Measurements from ENCODE around the gene GDNF. TPM values are rescaled to one million over a fixed set of nuclear protein-coding genes. Genes with fewer than 3 reads are reported as not detected.
"Not testable (repeated sequence)": the region's sequence is repeated elsewhere in the genome, so short reads cannot be mapped to it uniquely, and the experiment has no call there.

GDNF gene
- polyA plus RNA-seq, 4 donors, result 14.2 to 103 (median 17.6) TPM

DNA sequence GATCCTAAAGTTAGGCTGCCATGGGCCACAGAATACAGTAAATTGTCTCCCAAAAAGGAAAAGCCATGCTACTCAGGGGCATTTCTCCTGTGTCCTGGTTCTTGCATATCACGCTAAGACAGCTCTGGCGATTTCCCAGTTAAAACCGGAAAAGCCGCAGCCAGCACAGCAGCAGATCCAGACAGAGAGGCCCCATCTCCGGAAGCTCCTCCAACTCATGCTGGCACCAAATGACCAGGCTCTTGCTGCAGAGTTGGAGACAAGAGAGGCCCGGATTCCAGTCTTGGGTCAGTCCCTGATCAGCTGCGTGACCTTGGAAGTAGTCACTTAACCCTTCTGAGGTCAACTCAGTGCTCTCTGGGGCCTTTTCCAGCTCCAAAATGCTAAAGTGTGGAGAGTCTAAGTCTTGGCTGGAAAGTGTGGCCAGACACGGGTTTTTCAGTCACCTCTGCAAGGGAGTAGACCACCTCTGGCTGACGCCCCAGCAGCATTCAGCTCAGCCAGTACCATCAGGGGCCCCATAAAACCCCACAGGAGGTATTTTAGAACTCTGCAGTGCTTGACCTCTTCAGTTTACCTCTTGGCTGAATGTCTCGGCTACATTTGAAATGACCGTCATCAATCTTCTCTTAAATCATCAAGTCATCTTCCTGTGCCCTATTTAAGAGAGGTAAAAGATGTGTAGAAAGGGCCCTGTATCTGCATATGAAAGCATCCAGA lies 16.2 kb downstream of the GDNF start:
- no peak for DNase-seq (ENCODE audit: low read depth in 4 of 4, low spot score in 3 of 4)

DNA sequence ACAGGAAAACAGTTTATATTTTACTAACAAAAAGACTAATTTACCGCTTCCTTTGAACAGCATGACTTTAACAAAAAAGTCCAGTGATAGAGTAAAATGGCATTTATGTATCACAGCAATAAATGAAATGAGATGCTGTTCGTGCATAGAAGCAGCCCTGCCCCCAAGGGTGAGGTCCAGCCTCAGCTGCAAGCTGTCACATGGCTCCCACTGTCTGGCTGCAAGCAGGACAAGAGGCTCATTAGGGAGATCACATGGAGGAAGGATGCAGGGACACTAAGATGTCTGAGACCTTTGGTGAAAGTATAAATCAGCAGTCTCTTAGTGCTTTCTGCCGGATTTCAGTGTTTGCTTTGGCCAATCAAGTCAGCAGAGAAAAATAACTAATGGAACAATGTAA lies 23.0 kb downstream of the GDNF start:
- DNase-seq (ENCODE audit: low read depth in 4 of 4, low spot score in 3 of 4), result no peak

DNA sequence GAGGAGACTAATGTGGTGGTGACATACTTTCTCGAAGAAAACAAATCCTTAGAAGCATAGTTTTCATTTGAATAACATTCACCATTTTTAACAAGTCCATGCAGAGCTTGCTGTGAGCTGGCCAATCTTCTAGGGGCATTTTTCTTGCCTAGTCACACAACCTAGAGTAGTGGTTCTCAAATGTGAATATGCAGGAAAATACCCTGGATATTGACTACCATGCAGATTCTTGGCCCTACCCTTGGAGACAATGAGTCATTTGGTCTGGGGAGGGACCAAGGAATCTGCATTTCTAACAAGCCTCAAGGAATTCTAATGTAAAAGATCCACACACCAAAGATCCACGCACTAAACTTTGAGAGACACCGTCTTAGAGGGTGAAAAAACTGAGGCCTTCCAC lies 23.5 kb downstream of the GDNF start:
- DNase-seq (ENCODE audit: low read depth in 4 of 4, low spot score in 3 of 4), result no peak

DNA sequence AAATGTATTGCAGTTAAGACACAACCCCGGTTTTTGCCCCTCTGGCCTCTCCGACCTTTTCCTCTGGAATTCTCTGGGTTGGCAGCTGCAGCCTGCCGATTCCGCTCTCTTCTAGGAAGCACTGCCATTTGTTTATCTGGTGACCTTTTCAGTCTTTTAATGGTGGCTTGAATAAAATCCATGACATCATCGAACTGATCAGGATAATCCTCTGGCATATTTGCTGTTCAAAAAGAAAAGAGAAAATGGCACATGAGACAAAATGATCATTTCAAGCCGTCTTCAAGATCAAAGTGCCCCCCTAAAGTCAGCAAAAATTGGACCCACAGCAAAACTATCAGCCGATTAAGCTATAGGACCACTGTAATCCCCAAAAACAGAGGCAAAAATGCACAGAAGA lies 23.9 kb downstream of the GDNF start:
- DNase-seq (ENCODE audit: low read depth in 4 of 4, low spot score in 3 of 4), result no peak

DNA sequence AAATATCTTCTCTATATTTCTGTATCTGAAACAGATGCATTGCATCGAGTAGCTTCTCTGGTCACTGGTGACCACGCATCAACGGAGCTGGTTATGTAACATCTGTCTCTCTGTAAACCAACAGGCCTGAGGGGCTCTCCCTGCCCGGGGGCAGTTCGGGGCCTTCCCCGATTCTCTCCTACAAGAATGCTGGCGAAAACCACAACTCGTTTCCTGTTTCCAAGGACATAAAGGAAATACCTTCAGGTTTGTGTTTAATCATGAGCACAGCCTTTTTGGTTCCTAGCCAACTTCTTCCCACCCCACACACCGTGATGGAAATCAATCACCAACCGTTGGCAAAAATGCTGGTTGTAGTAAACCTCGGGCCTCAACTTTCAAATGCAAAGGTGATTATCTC lies 25.1 kb downstream of the GDNF start:
- no peak for DNase-seq (ENCODE audit: low read depth in 4 of 4, low spot score in 3 of 4)

- no peak for DNase-seq (ENCODE audit: low read depth in 4 of 4, low spot score in 3 of 4)
Observed at GRCh38 chr5:37812365-37812764, 27.5 kb downstream of the GDNF start.

DNA sequence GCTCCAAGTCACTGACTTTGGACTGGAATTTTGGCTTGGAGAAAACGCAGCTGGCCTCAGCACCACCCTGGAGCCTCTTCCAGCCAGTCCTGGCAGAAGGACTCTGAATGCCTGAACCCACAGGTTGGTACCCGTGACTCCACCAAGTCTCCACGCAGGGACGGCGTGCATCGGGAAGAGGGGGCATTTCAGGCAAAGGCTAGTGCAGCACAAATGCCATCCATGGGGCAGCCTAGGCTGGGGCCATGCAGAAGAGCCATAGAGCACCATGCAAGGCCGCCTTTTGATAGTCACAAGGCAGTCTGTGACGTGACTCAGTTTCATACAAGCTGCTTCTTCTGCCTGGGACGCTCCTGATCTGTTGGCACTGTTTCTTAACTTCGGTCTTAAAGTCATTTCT lies 28.0 kb downstream of the GDNF start:
- DNase-seq (ENCODE audit: low read depth in 4 of 4, low spot score in 3 of 4), result no peak

GRCh38 chr5:37810311-37810710 lies 29.5 kb downstream of the GDNF start:
- DNase-seq (ENCODE audit: low read depth in 4 of 4, low spot score in 3 of 4), result no peak

DNA sequence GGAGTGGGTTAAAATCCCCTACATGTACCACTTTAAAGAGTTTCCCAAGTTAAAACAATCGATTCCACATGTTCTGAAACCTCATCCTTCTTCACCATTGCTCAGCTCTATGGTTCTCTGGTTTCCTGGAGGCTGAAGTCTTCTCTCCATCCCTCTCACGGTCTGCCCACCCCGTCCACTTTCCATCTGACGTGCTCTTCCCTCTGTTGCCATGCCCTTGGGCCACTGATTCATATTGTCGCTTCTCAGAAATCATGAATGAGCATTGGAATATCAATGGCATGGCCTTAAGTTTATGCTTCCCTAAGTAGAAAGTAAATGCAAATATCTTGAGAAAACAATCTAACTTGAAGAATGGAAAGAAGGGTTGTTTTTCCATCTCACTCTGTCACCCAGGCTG lies 30.9 kb downstream of the GDNF start:
- DNase-seq (ENCODE audit: low read depth in 4 of 4, low spot score in 3 of 4), result no peak

GRCh38 chr5:37807621-37808301 lies 32.1 kb downstream of the GDNF start:
- DNase-seq (ENCODE audit: low read depth in 4 of 4, low spot score in 3 of 4), result no peak

GRCh38 chr5:37807015-37807414 lies 32.8 kb downstream of the GDNF start:
- no peak for DNase-seq (ENCODE audit: low read depth in 4 of 4, low spot score in 3 of 4)

DNA sequence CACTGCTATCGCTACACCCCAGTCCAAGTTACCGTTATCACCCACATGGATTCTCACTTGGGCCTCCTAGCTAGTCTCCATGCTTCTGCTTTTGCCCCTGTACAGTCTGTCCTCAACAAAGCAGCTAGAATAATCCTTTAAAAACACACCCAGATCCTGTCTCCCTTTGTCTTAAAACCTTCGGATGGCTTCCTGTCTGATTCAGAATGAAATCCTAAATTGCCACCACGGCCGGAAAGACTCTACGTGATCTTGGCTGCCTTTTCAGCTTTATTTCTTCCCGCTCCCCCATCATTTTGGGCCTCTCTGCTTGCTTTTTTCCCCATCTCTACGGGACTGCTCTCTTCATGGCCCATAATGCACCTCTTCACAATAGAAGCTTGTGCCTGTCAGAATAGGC lies 33.4 kb downstream of the GDNF start:
- no peak for DNase-seq (ENCODE audit: low read depth in 4 of 4, low spot score in 3 of 4)

DNA sequence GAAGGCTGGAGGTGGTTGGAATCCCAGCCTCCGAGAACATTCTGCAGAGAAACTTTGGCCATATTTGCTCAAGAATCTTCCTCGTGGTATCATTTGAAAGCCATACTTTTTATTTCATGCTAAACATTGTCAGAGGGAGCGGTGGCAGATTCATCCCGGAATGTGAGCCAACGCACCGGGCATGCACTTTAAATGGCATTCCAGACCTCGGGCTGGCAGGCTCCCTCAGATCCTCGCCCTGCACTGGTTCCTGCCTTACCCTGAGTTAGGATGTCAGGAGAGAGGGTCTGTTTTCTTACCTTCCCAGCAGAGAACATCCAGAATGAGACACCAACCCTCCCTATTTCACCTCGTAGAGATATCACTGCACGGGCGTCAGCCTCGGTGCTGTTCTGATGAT lies 33.8 kb downstream of the GDNF start:
- DNase-seq (ENCODE audit: low read depth in 4 of 4, low spot score in 3 of 4), result no peak

DNA sequence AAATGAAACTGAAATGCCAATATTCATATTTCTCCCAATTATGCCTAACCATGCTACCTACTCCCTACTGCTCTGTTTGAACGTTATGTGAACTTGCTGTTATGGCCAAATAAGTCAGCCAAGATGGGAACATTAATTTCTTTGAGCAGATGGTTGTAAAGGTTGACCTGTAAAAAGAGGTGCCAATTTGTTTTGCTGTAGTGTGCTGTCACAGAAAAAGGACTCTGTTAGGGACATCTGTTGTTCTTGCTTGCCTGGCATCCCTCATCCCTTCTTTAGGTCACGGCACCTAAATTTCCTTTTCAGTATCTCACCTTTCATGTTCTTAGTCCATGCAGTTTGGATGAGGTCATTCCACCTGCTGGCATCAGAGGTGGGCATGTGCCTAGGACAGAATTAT lies 35.4 kb downstream of the GDNF start:
- no peak for DNase-seq (ENCODE audit: low read depth in 4 of 4, low spot score in 3 of 4)

- DNase-seq (ENCODE audit: low read depth in 4 of 4, low spot score in 3 of 4), result no peak
Observed at GRCh38 chr5:37803487-37803886, 36.4 kb downstream of the GDNF start.

- DNase-seq (ENCODE audit: low read depth in 4 of 4, low spot score in 3 of 4), result no peak
Observed at GRCh38 chr5:37801521-37801920, 38.3 kb downstream of the GDNF start.

DNA sequence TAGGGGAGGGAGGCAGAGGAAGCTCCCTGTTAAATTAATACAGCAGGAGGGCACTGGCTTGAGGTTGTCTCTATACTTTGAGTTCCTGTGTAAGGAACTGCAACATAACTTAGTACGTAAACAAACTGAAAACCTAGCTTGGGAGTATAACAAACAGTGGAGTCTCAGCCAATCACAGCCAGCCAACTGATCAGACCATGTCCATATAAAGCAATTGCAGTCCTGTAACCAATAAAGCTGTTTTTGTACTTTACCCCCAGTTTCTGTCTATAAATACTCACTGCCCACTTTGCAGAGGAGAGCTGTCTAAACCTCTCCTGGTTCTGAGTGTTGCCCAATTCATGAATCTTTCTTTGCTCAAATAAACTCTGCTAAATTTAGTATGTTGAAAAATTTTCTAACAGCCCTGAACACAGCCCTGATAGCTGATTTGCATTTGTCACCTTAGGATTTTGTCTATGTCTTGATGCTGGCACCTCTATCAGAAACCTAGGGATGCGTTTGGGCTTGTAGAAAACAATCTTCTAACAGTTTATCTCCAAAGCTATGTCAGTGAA lies 39.9 kb downstream of the GDNF start:
- no peak for DNase-seq (ENCODE audit: low read depth in 4 of 4, low spot score in 3 of 4)

DNA sequence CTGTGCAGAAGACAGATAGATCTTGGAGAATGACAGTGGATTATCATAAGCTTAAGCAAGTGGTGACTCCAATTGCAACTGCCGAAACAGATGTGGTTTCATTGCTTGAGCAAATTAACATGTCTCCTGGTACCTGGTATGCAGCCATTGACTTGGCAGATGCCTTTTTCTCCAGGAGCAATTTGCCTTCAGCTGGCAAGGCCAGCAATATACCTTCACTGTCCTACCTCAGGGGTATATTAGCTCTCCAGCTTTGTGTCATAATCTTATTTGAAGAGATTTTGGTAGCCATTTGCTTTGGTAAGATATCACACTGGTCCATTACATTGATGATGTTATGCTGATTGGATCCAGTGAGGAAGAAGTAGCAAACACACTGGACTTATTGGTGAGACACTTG lies 43.4 kb downstream of the GDNF start:
- not testable (repeated sequence) for DNase-seq (ENCODE audit: low read depth in 4 of 4, low spot score in 3 of 4)

DNA sequence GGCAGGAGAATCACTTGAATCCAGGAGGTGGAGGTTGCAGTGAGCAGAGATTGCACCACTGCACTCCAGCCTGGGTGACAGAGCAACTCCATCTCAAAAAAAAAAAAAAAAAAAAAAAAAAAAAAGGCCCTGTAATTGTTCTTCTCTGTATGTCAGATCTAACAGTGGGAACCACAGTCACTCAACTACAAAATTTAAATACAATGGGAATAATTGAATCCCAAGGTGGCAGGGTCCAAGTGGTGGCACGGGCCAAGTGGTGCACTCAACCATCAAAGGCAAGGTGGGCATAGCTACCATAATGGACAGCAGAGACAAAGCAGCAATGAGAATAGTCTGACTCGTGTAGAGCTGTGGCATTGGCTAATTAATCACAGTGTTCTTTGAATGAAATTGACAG lies 44.5 kb downstream of the GDNF start:
- DNase-seq (ENCODE audit: low read depth in 4 of 4, low spot score in 3 of 4), result not testable (repeated sequence)

GRCh38 chr5:37792975-37793631 lies 46.7 kb downstream of the GDNF start:
- DNase-seq (ENCODE audit: low read depth in 4 of 4, low spot score in 3 of 4), result no peak

DNA sequence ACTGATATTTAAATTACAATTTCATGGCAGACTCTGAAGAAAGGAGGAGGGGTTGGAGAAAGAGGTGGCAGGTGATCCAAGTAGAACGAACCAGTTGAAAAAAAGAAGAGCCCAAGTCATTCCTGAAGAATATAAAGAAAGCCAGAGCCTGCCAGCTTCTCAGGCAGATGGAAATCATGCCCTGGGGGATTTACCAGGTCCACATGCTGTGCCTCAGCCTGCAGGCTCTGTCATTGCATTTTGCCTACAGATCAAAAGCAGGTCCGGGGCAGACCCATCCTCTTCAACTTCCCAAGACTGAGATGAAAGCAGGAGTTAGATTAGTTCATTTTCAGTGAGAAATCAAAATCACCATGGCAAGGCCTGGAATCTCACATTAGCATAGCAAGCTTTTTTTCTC lies 48.5 kb downstream of the GDNF start:
- DNase-seq (ENCODE audit: low read depth in 4 of 4, low spot score in 3 of 4), result no peak

DNA sequence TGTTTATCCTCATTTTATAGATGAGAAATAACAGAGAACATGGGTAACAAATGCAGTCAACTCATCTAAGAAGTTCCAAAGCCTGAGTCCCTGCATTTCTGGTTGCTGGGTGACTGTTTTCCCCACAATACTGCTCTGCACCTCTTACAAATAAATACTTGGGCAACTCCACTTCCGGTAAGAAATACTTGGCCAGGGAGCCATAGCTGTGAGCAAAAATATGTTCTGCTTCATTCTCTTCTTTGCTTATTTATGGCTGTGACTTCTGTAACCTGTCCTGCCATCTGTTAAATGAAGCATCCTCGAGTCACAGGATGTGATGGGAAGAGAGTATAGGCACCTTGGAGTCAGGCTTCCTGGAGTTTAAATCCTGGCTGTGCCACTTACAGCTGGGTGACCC lies 49.9 kb downstream of the GDNF start:
- no peak for DNase-seq (ENCODE audit: low read depth in 4 of 4, low spot score in 3 of 4)
